Smooth muscle cell (in vitro differentiated cells): ENCODE measurements around the gene KLK5. TPM values are rescaled to one million over a fixed set of nuclear protein-coding genes. Genes with fewer than 3 reads are reported as not detected.

Source experiments
- DNase-seq: peaks from one replicate; lab custom pipeline; 2025; ENCODE audit not compliant: unreplicated experiment; lab: John Stamatoyannopoulos, UW
- H2AFZ ChIP-seq: fragments of 200-600 bp; sonication (generic); 2 replicates; pipeline ENCODE4 v1.6.0; 2016; ENCODE audit warnings: antibody characterized with exemption, low read depth, mild to moderate bottlenecking
- H3F3A ChIP-seq: fragments of 200-600 bp; sonication (generic); 2 replicates; pipeline ENCODE4 v1.6.0; 2017; ENCODE audit warnings: antibody characterized with exemption, low read depth
- H3K27ac ChIP-seq: fragments of 200-600 bp; sonication (generic); 2 replicates; pipeline ENCODE4 v1.5.1; 2016; ENCODE audit warnings: low read depth, mild to moderate bottlenecking
- H3K27me3 ChIP-seq: fragments of 200-600 bp; sonication (generic); 2 replicates; pipeline ENCODE4 v1.6.1; 2016; ENCODE audit warnings: low read depth, mild to moderate bottlenecking
- H3K36me3 ChIP-seq: fragments of 200-600 bp; sonication (generic); 2 replicates; pipeline ENCODE4 v1.5.1; 2016; ENCODE audit warnings: low read depth
- H3K4me1 ChIP-seq: fragments of 200-600 bp; sonication (generic); 2 replicates; pipeline ENCODE4 v1.5.1; 2016; ENCODE audit warnings: low read depth
- H3K4me2 ChIP-seq: fragments of 200-600 bp; sonication (generic); 2 replicates; pipeline ENCODE4 v1.6.0; 2016; ENCODE audit warnings: mild to moderate bottlenecking
- H3K4me3 ChIP-seq: fragments of 200-600 bp; sonication (generic); 2 replicates; pipeline ENCODE4 v1.5.1; 2016; ENCODE audit warnings: mild to moderate bottlenecking
- H3K79me2 ChIP-seq: fragments of 200-600 bp; sonication (generic); 2 replicates; pipeline ENCODE4 v1.6.0; 2016; ENCODE audit warnings: low read depth, mild to moderate bottlenecking
- H3K9ac ChIP-seq: fragments of 200-600 bp; sonication (generic); 2 replicates; pipeline ENCODE4 v1.6.0; 2016; ENCODE audit warnings: low read depth
- H3K9me3 ChIP-seq: fragments of 200-600 bp; sonication (generic); replicated peaks from 2 replicates; pipeline ENCODE4 v1.5.1; 2016; ENCODE audit warnings: low read depth
- H4K20me1 ChIP-seq: fragments of 200-600 bp; sonication (generic); 2 replicates; pipeline ENCODE4 v1.6.0; 2016; ENCODE audit warnings: low read depth
- CTCF ChIP-seq: fragments of 200-600 bp; sonication (generic); IDR thresholded peaks from 2 replicates; pipeline ENCODE4 v1.5.1; 2017; ENCODE audit warnings: borderline replicate concordance, mild to moderate bottlenecking, antibody characterized with exemption; ENCODE audit not compliant: insufficient read depth, poor library complexity, severe bottlenecking
- WGBS: methylation state at CpG from one replicate; pipeline ENCODE4 v1.1.7; 2016; ENCODE audit warnings: low lambda C conversion rate; 5-methylcytosine and 5-hydroxymethylcytosine counted together
- polyA plus RNA-seq: library from polyadenylated mRNA; unstranded; fragments of >200 nt; fragmentation: Nextera tagmentation; extraction: Ambion mirVana; gene quantifications from 2 replicates; pipeline ENCODE4 v1.2.1, GENCODE V29; 2016
- total RNA-seq: library from RNA; depleted of rRNA; stranded (reverse); fragments of >200 nt; gene quantifications from 2 replicates; pipeline ENCODE4 v1.2.3, GENCODE V29; 2014

KLK5 gene
- total and polyA plus RNA-seq, 2 experiments from 2014 or later: 0.38 to 1.2 TPM

DNA sequence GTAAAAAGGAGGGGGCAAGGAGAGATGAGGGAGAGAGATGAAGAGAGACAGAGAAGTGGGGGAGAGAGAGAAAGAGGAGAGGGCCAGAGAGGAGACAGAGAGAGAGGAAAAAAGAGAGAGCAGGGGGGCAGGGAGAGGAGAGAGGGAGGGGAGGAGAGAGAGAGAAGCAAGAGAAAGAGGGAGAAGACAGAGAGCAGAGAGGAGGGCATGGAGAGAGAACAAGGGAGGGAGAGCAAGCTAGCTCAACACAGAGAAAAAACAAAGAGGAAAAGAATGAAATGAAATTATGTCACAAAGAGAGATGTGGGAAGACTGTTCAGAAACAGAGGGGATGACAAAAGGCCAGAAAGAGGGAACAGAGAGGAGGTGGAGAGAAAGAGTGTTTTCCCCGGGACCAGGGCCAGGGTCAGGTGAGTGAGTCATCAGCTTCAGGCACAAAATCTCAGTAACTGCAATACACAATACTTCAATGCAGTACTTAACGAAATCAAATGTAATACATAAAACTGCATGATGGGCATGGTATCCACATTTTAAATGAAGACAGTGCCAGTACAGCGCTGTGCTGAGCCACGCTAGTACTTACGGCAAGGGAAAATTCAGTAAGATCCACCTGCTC lies 26.0 kb upstream of the KLK5 start:
- Histone ChIP-seq H3K27me3 (peaks cover 11% of the 10 kb centered on the region), H4K20me1 (no peaks in the 10 kb centered on the region), H3F3A (no peaks in the 10 kb centered on the region), H3K4me3 (no peak overlapping the region), H3K27ac (no peak overlapping the region), H3K9me3 (no peaks in the 10 kb centered on the region), H3K4me2 (no peak overlapping the region), H3K9ac (no peak overlapping the region), H3K79me2 (no peaks in the 10 kb centered on the region), H2AFZ (no peak overlapping the region), H3K4me1 (no peaks in the 10 kb centered on the region), H3K36me3 (no peaks in the 10 kb centered on the region)
- DNase-seq: no peak
- 73% methylated on average over 5 of the region's 5 CpGs for WGBS
- TF ChIP-seq CTCF: no peak

DNA sequence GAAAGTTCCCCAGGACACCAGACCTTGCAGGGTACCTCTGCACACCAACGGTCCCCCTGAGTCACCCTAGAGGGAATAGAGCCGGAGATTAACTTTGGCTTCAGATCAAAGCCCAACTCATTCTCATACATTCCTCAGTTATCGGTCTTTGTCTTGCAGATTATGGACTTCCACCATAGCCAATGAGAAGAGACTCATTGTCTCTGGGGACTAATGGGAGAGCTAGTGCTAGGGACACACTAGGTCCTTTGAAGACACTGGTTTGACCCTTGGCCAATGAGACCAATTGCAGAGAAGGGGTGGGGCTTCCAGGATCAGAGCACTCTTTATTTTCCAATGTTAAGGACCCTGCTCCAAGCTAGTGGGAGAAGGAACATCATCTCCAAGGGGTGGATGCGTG lies 24.8 kb upstream of the KLK5 start:
- Histone ChIP-seq H3K9me3 (no peaks in the 10 kb centered on the region), H3K79me2 (no peaks in the 10 kb centered on the region), H4K20me1 (no peaks in the 10 kb centered on the region), H3K27me3 (peaks cover 7% of the 10 kb centered on the region), H3K27ac (no peak overlapping the region), H3F3A (no peaks in the 10 kb centered on the region), H3K4me2 (no peak overlapping the region), H2AFZ (no peak overlapping the region), H3K4me1 (no peaks in the 10 kb centered on the region), H3K4me3 (no peak overlapping the region), H3K36me3 (no peaks in the 10 kb centered on the region), H3K9ac (no peak overlapping the region)
- TF ChIP-seq CTCF: no peak
- WGBS: 78% methylated on average over 4 of the region's 4 CpGs
- DNase-seq: no peak

DNA sequence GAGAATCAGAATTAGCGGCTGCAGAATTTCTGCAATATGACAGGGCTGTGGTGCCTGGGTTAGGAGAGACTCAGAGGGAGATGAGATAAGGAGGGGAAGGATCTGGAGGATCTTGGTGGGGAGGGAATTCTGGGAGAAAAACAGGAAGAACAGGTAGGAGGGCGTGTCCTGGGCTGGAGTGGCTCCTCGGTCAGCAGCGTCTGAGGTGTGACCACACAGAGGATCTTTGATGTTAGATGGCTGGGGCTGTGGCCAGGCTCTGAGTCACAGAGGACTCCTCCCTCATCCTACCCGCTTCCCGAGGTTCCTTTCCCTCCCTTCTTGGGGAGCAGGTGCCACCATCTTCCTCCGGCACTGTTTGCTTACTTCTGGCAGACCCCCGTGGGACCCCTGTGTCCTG lies 22.9 kb upstream of the KLK5 start:
- Histone ChIP-seq H3K36me3 (no peaks in the 10 kb centered on the region), H3K9ac (no peak overlapping the region), H3K4me1 (no peaks in the 10 kb centered on the region), H3K4me3 (no peak overlapping the region), H4K20me1 (no peaks in the 10 kb centered on the region), H3K27ac (no peak overlapping the region), H3K9me3 (no peaks in the 10 kb centered on the region), H3F3A (no peaks in the 10 kb centered on the region), H3K4me2 (no peak overlapping the region), H2AFZ (no peak overlapping the region), H3K27me3 (peaks cover 1% of the 10 kb centered on the region), H3K79me2 (no peaks in the 10 kb centered on the region)
- no peak for TF ChIP-seq CTCF
- 15% methylated on average over 5 of the region's 8 CpGs for WGBS
- DNase-seq: no peak

DNA sequence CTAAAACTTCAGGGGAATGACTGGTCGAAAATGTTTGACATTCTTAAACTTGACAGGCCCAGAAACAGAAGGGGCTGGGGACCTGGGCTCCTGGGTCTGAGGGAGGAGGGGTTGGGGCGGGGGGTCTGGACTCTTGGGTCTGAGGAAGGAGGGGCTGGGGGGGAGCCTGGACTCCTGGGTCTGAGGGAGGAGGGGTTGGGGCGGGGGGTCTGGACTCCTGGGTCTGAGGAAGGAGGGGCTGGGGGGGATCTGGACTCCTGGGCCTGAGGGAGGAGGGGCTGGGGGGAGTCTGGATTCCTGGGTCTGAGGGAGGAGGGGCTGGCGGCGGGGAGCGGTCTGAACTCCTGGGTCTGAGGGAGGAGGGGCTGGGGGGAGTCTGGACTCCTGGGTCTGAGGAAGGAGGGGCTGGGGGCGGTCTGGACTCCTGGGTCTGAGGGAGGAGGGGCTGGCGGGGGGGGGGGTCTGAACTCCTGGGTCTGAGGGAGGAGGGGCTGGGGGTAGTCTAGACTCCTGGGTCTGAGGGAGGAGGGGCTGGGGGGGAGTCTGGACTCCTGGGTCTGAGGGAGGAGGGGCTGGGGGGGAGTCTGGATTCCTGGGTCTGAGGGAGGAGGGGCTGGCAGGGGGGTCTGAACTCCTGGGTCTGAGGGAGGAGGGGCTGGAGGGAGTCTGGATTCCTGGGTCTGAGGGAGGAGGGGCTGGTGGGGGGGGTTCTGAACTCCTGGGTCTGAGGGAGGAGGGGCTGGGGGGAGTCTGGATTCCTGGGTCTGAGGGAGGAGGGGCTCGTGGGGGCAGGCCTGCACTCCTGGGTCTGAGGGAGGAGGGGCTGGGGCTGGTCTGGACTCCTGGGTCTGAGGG lies 22.1 kb upstream of the KLK5 start:
- H3K27ac ChIP-seq: no peak overlapping the region
- 21% methylated on average over 2 of the region's 9 CpGs for WGBS
- no peaks in the 10 kb centered on the region for H3K9me3 ChIP-seq
- H3F3A ChIP-seq: no peaks in the 10 kb centered on the region
- H3K4me2 ChIP-seq: no peak overlapping the region
- H4K20me1 ChIP-seq: no peaks in the 10 kb centered on the region
- H2AFZ ChIP-seq: no peak overlapping the region
- no peaks in the 10 kb centered on the region for H3K36me3 ChIP-seq
- H3K4me1 ChIP-seq: no peaks in the 10 kb centered on the region
- no peaks in the 10 kb centered on the region for H3K27me3 ChIP-seq
- H3K9ac ChIP-seq: no peak overlapping the region
- H3K4me3 ChIP-seq: no peak overlapping the region
- no peaks in the 10 kb centered on the region for H3K79me2 ChIP-seq
- no peak for DNase-seq
- no peak for TF ChIP-seq CTCF
